Astrocyte of the cerebellum (primary cell): ENCODE measurements around the gene DCN.

Source experiments
- DNase-seq: peaks from one replicate; pipeline ENCODE4 v3.0.0-alpha.2; 2011; ENCODE audit warnings: low read depth
- H3K4me3 ChIP-seq: 2 replicates; pipeline ENCODE4 v1.5.1; 2011; ENCODE audit warnings: mild to moderate bottlenecking, low read depth, low read length, moderate library complexity
- CTCF ChIP-seq: IDR thresholded peaks from 2 replicates; pipeline ENCODE4 v1.5.1; 2012; ENCODE audit warnings: low read length, low read depth, moderate library complexity, mild to moderate bottlenecking; ENCODE audit errors: missing control alignments
- in situ Hi-C: cut with HindIII; loops from 2 replicates; pipeline ENCODE4 v1.10.0; 2017; ENCODE audit warnings: low sequenced_read_pairs

The DCN gene

GRCh38 chr12:91123236-91123916 lies 59.2 kb downstream of the DCN start:
- no peak overlapping the region for H3K4me3 ChIP-seq
- in situ Hi-C loops: no loop called here
- no peak for DNase-seq
- no peak for TF ChIP-seq CTCF

- in situ Hi-C loops: no loop called here
- no peak overlapping the region for H3K4me3 ChIP-seq
- no peak for DNase-seq
- TF ChIP-seq CTCF: no peak
Observed at GRCh38 chr12:91120781-91121180, 61.8 kb downstream of the DCN start.

- H3K4me3 ChIP-seq: no peak overlapping the region
- in situ Hi-C loops: no loop called here
- no peak for TF ChIP-seq CTCF
- no peak for DNase-seq
Observed at GRCh38 chr12:91119089-91119488, 63.5 kb downstream of the DCN start.

GRCh38 chr12:91113621-91114020 lies 69.0 kb downstream of the DCN start:
- TF ChIP-seq CTCF: no peak
- DNase-seq: no peak
- in situ Hi-C loops: no loop called here
- no peak overlapping the region for H3K4me3 ChIP-seq

- TF ChIP-seq CTCF: no peak
- in situ Hi-C loops: no loop called here
- peak within 1 kb of the TSS; percentile 26 for H3K4me3 ChIP-seq
- DNase-seq: no peak
Observed at GRCh38 chr12:91111366-91112325, 71.0 kb downstream of the DCN start, which contains the start of gene LUM. Gene LUM (minus strand): TSS chr12:91111494. CDS start chr12:91108979, 2,515 bp downstream.

- in situ Hi-C loops: no loop called here
- no peak for DNase-seq
- TF ChIP-seq CTCF: no peak
- H3K4me3 ChIP-seq: no peak overlapping the region
Observed at GRCh38 chr12:91110311-91110924, 72.2 kb downstream of the DCN start.
